ENCODE data around the gene ZDBF2. TPM values are rescaled to one million over a fixed set of nuclear protein-coding genes. Genes with fewer than 3 reads are reported as not detected.

Gene ZDBF2
- total and polyA plus RNA-seq, 2 of the 8 experiments (the other 6 are each of a cell fraction or from before 2014, with no cell fraction given) = 1.5 to 17.2 TPM

- TF ChIP-seq BCL11A (IDR thresholded peaks at IDR 0.05; ENCODE audit: low read depth in 2 of 2, low read length in 2 of 2) (no peak), SP1 (IDR thresholded peaks at IDR 0.05; ENCODE audit: low read depth, low read length) (no peak), KDM1A (IDR thresholded peaks at IDR 0.05; ENCODE audit: borderline replicate concordance, low read length) (no peak)
- FAIRE-seq = no peak
- no peak overlapping the region for H2BK120ac ChIP-seq (replicated peaks; ENCODE audit: low read depth, low read length)
Observed at GRCh38 chr2:206343816-206344215, 69.4 kb downstream of the ZDBF2 start.

More at GRCh38 chr2:206343816-206344215, 69.4 kb downstream of the ZDBF2 start:
- no peak overlapping the region for H3K4ac ChIP-seq (replicated peaks; ENCODE audit: insufficient read length, low read depth, low read length)
- H3K4me2 ChIP-seq (ENCODE audit: insufficient read depth in 1 of 2, low read depth in 2 of 2, low read length in 2 of 2) = no peak overlapping the region
- no peak overlapping the region for H4K8ac ChIP-seq (ENCODE audit: extremely low read depth, insufficient read depth, low read length)
- H2BK12ac ChIP-seq (ENCODE audit: low read depth, low read length) = no peak overlapping the region
- no peak overlapping the region for H4K5ac ChIP-seq (ENCODE audit: insufficient read length, low read depth, low read length)
- no peak overlapping the region for H3K18ac ChIP-seq (ENCODE audit: extremely low read depth, low read length)
- H2BK15ac ChIP-seq (ENCODE audit: low read length) = no peak overlapping the region
- H2AK5ac ChIP-seq (ENCODE audit: low read depth, low read length) = no peak overlapping the region
- ChIA-PET POLR2A (ENCODE audit: partially characterized antibody) (no interaction called here), CTCF (ENCODE audit: partially characterized antibody) (no interaction called here)
- H2BK20ac ChIP-seq (ENCODE audit: low read length) = no peak overlapping the region
- H3K56ac ChIP-seq (replicated peaks; ENCODE audit: insufficient read length, low read depth, low read length) = no peak overlapping the region
- H3K27ac ChIP-seq (ENCODE audit: low read depth, low read length) = no peak overlapping the region
- no peak overlapping the region for H2BK5ac ChIP-seq (ENCODE audit: low read depth, low read length)
- WGBS, 2 experiments (ENCODE audit: extremely low coverage in 1 of 2, insufficient coverage in 1 of 2, insufficient read length in 1 of 2, insufficient replicate concordance in 2 of 2, low coverage in 1 of 2, low lambda C conversion rate in 2 of 2, missing lambda C conversion rate in 1 of 2) = 94% methylated on average over 1 of the region's 1 CpG; no CpG with 5 or more reads in 1 of the 2 experiments
- H3K36me3 ChIP-seq (ENCODE audit: control insufficient read depth in 2 of 4, insufficient read depth in 4 of 4, low read length in 3 of 4) = no peaks in the 10 kb centered on the region
- H2AFZ ChIP-seq (ENCODE audit: low read length) = no peak overlapping the region
- no peak overlapping the region for H3K23ac ChIP-seq (ENCODE audit: insufficient read length)
- DNase-seq (ENCODE audit: low read depth in 1 of 2, low spot score in 2 of 2) = no peak
- no peak overlapping the region for H3K9ac ChIP-seq (replicated peaks in 1 of 4; ENCODE audit: extremely low read depth in 1 of 4, low read depth in 3 of 4, low read length in 3 of 4)
- no peaks in the 10 kb centered on the region for H3K4me1 ChIP-seq (replicated peaks in 1 of 4; ENCODE audit: control insufficient read depth in 3 of 4, insufficient read depth in 4 of 4, low read length in 3 of 4)
- no peak overlapping the region for H4K91ac ChIP-seq (replicated peaks; ENCODE audit: insufficient read length, low read length)
- H4K20me1 ChIP-seq (replicated peaks in 1 of 2; ENCODE audit: control insufficient read depth in 1 of 2, insufficient read depth in 2 of 2, low read length in 2 of 2) = no peaks in the 10 kb centered on the region
- H3K79me2 ChIP-seq (ENCODE audit: control insufficient read depth in 1 of 2, insufficient read depth in 2 of 2, low read length in 2 of 2) = no peaks in the 10 kb centered on the region
- no peak overlapping the region for H3K4me3 ChIP-seq (ENCODE audit: extremely low read depth in 1 of 4, insufficient read depth in 2 of 4, low read depth in 3 of 4, low read length in 4 of 4)
- H3K79me1 ChIP-seq (ENCODE audit: low read depth, low read length) = no peaks in the 10 kb centered on the region
- H3K14ac ChIP-seq (ENCODE audit: insufficient read length) = no peak overlapping the region
- H3K27me3 ChIP-seq (replicated peaks in 1 of 4; ENCODE audit: control insufficient read depth in 3 of 4, extremely low read depth in 1 of 4, insufficient read depth in 3 of 4, low read length in 3 of 4) = no peaks in the 10 kb centered on the region
- no peaks in the 10 kb centered on the region for H3K23me2 ChIP-seq (ENCODE audit: low read depth, low read length)
- H3K9me3 ChIP-seq (ENCODE audit: insufficient read depth in 2 of 2, low read depth in 1 of 2, low read length in 1 of 2) = peaks cover 5 to 8% of the 10 kb centered on the region in 2 experiments

Data from H1 (cell line).